Upper lobe of left lung (tissue), 6 donors: ENCODE data around the gene MICAL3. TPM values are rescaled to one million over a fixed set of nuclear protein-coding genes. Genes with fewer than 3 reads are reported as not detected.

Experiments used
- ATAC-seq, 2 donors: fragments of 200-7000 bp; cut with Tn5 transposase; one replicate each; pipeline ENCODE4 v1.9.1; 2022; ENCODE audit warnings: mild to moderate bottlenecking in 2 of 2, moderate library complexity in 2 of 2; ENCODE audit not compliant: low FRiP score in 2 of 2
- DNase-seq, 2 donors: peaks; one replicate each; pipeline ENCODE4 v3.0.0-alpha.2; 2019 to 2020
- H3K27ac ChIP-seq, 4 donors: fragments of 200-600 bp; sonication (generic); one replicate each; pipeline ENCODE4 v1.5.1; 2016 to 2019
- H3K27me3 ChIP-seq, 4 donors: fragments of 200-600 bp; sonication (generic); one replicate each; pipeline ENCODE4 v1.5.1; 2017 to 2019
- H3K36me3 ChIP-seq, 4 donors: fragments of 200-600 bp; sonication (generic); one replicate each; pipeline ENCODE4 v1.5.1; 2016 to 2019
- H3K4me1 ChIP-seq, 4 donors: fragments of 200-600 bp; sonication (generic); one replicate each; pipeline ENCODE4 v1.5.1; 2018 to 2019
- H3K4me3 ChIP-seq, 4 donors: fragments of 200-600 bp; sonication (generic); one replicate each; pipeline ENCODE4 v1.5.1; 2017 to 2019; ENCODE audit warnings: mild to moderate bottlenecking in 2 of 4, moderate library complexity in 1 of 4
- H3K9me3 ChIP-seq, 4 donors: fragments of 200-600 bp; sonication (generic); one replicate each; pipeline ENCODE4 v1.5.1; 2018 to 2019
- EP300 ChIP-seq, 4 donors: sonication (generic); formaldehyde crosslinking; IDR thresholded peaks; one replicate each; pipeline ENCODE4 v1.5.1; 2017; ENCODE audit warnings: antibody characterized with exemption in 4 of 4, control low read depth in 2 of 4
- POLR2A ChIP-seq, 4 donors: fragments of 450-650 bp; IDR thresholded peaks; one replicate each; pipeline ENCODE4 v1.5.1; 2016 to 2017; ENCODE audit warnings: antibody characterized with exemption in 4 of 4, mild to moderate bottlenecking in 2 of 4
- POLR2AphosphoS5 ChIP-seq, 2 donors: sonication (generic); formaldehyde crosslinking; IDR thresholded peaks; one replicate each; pipeline ENCODE4 v1.5.1; 2017; ENCODE audit warnings: antibody characterized with exemption in 2 of 2
- WGBS, 2 donors: methylation state at CpG; one replicate each; pipeline ENCODE4 v1.1.5; 2017 to 2018; 5-methylcytosine and 5-hydroxymethylcytosine counted together
- total RNA-seq, 6 donors: library from RNA; depleted of rRNA in 4 of 6; stranded (reverse); fragments of >200 nt in 4 of 6; gene quantifications; one replicate each; pipeline versions ENCODE4 v1.1.0 to v1.2.1, GENCODE V29; 2016 to 2021
- TF ChIP-seq, protein P1 (sequence below), 6 experiments: fragments of 450-650 bp in 4 of 6; fragments of 200-600 bp in 2 of 6; sonication (generic) in 2 of 6; IDR thresholded peaks; one replicate each; pipeline ENCODE4 v1.5.1; 2016 to 2019; ENCODE audit warnings: antibody characterized with exemption in 6 of 6
- donor health status: DM: no; HTN: no; CAD: no; lungs with moderate emphysema.
- donor health status: DM: no; HTN: yes; CAD: no; lungs with severe emphysema.

MICAL3 gene
- total RNA-seq, 6 donors from 2014 or later, result 6.4 to 39.8 (median 23.4) TPM

DNA sequence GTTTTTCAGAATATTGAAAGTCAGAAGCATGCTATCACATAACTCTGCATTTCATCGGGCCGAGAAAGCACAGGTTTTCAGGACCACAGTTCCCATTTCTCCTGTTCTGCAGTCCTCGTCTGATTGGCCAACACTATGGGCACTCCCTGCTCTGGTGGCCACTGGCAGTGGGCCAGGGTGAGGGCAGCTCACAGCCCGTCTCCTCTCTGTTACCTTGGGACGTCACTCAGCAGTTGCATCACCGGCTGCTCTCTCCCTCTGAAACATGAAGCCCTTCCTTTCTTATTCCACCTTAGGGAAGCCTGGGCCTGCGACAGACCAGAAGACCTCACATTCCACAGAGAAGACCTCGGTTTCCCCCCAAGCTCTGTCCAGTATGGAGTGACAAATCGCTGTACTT is 11.4 kb upstream of the MICAL3 start:
- ATAC-seq (no peak), DNase-seq (peak in 1 of 2 donors; percentile 34)
- Histone ChIP-seq H3K27ac (no peak overlapping the region), H3K4me3 (no peak overlapping the region), H3K9me3 (no peaks in the 10 kb centered on the region), H3K4me1 (peaks cover 0 to 4% (median 0%) of the 10 kb centered on the region in 4 donors), H3K27me3 (no peaks in the 10 kb centered on the region), H3K36me3 (no peaks in the 10 kb centered on the region)
- WGBS, 2 donors, result 55 to 57% methylated on average over 9 of the region's 9 CpGs
- TF ChIP-seq EP300 (IDR thresholded peaks at IDR 0.05) (no peak), POLR2AphosphoS5 (IDR thresholded peaks at IDR 0.05) (no peak), POLR2A (IDR thresholded peaks at IDR 0.05) (no peak)
- TF ChIP-seq, protein P1, sequence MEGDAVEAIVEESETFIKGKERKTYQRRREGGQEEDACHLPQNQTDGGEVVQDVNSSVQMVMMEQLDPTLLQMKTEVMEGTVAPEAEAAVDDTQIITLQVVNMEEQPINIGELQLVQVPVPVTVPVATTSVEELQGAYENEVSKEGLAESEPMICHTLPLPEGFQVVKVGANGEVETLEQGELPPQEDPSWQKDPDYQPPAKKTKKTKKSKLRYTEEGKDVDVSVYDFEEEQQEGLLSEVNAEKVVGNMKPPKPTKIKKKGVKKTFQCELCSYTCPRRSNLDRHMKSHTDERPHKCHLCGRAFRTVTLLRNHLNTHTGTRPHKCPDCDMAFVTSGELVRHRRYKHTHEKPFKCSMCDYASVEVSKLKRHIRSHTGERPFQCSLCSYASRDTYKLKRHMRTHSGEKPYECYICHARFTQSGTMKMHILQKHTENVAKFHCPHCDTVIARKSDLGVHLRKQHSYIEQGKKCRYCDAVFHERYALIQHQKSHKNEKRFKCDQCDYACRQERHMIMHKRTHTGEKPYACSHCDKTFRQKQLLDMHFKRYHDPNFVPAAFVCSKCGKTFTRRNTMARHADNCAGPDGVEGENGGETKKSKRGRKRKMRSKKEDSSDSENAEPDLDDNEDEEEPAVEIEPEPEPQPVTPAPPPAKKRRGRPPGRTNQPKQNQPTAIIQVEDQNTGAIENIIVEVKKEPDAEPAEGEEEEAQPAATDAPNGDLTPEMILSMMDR (IDR thresholded peaks at IDR 0.05), result no peak

DNA sequence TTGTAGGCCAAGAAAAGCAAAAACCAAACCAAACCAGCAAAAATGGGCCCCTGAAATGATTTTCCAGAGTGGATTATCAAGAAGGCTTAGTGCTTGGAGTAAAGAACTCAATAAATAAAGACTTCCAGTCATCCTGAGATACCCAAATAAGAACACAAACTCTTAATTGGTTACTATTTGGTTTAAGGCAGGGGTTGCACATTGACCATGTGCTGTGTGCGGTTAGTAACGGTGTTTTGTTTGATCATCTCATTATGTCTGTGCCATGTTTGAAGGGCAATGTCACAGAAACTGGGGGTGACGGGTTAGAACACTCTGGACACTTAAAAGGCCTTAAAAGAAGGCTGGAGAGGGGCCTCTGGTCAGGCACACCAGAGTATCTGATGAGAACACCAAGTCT is 9.7 kb upstream of the MICAL3 start:
- no peak for ATAC-seq
- H3K9me3 ChIP-seq, result no peaks in the 10 kb centered on the region
- H3K4me3 ChIP-seq, result no peak overlapping the region
- no peak overlapping the region for H3K27ac ChIP-seq
- 93 to 96% methylated on average over 3 of the region's 3 CpGs for WGBS, 2 donors
- H3K36me3 ChIP-seq, result no peaks in the 10 kb centered on the region
- no peak for DNase-seq
- TF ChIP-seq POLR2AphosphoS5 (IDR thresholded peaks at IDR 0.05), result no peak
- TF ChIP-seq, protein P1 (IDR thresholded peaks at IDR 0.05), result no peak
- no peak for TF ChIP-seq POLR2A (IDR thresholded peaks at IDR 0.05)
- TF ChIP-seq EP300 (IDR thresholded peaks at IDR 0.05), result no peak
- H3K27me3 ChIP-seq, result no peaks in the 10 kb centered on the region
- peaks cover 0 to 4% (median 0%) of the 10 kb centered on the region in 4 donors for H3K4me1 ChIP-seq

DNA sequence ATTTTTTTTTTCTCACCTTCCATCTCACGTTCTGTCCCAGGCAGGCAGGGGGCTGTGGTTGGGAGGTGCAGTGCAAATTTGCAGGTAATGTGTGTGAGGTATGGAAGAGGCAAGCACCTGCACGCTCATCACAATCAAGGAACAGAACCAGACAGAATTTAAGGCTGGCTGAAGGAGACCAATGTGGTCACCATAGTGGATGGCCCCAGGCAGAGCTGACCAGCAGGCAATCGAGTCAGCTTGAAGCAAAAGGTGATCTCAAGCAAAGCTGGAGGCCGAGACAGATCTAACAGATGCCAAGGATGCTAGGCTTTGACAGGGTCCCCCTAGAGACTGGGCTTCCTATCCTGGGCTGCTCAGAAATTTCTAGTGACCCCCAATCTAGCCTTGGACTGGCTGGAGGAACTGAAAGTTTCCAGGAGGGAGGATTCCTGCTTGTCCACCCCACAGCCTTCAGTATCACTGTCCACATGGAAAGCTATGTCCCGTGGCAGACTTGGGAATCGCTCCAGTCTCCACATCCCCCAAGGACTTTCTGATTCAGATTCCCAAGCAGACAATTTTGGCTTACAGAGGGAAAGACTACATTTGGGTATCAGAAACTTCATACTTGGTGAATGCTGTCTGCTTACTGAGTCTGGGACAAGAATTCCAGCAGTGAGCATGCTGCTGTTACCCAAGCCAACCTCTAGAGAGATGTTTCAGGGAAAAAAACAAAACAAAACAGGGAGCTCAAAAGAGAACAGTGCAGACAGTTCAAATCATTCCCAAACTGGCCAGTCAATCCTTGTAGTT is 9.0 kb upstream of the MICAL3 start:
- Histone ChIP-seq H3K9me3 (no peaks in the 10 kb centered on the region), H3K4me3 (no peak overlapping the region), H3K27ac (no peak overlapping the region), H3K36me3 (no peaks in the 10 kb centered on the region), H3K4me1 (peaks cover 0 to 4% (median 0%) of the 10 kb centered on the region in 4 donors), H3K27me3 (no peaks in the 10 kb centered on the region)
- DNase-seq, result no peak
- WGBS, 2 donors, result 90 to 97% methylated on average over 6 of the region's 6 CpGs
- no peak for ATAC-seq
- TF ChIP-seq EP300 (IDR thresholded peaks at IDR 0.05) (no peak), POLR2AphosphoS5 (IDR thresholded peaks at IDR 0.05) (no peak), POLR2A (IDR thresholded peaks at IDR 0.05) (no peak)
- TF ChIP-seq, protein P1 (IDR thresholded peaks at IDR 0.05), result no peak

DNA sequence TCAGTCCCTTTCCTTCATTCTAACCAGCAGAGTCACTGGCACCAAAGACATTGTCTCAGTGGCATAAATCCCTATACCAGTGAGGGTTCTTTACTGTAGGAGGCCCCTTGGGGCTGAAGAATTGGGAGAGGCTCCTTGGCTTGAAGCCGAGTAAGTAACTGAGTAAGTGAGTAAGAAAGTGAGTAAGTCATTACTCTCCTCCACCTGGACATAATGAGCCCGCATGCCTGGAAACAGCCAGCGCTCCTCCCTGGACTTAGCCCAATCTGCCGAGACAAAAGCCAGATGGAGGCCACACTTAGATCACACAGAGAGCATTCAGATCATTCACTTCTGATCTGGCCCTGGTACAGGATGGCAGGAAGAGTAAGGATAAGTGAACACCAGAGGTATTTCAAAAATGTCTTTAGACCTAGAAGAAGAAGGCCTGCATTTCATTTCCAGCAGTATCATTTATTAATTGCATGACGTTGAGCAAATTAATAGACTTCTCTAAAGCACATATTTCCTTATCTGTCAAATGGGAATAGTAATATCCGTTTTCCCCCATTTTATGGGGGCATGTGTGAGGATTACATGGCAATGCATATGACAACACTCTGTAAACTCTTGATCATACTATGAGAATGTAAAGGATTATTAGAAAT is 8.2 kb upstream of the MICAL3 start:
- Histone ChIP-seq H3K4me1 (peaks cover 0 to 4% (median 0%) of the 10 kb centered on the region in 4 donors), H3K27ac (no peak overlapping the region), H3K9me3 (no peaks in the 10 kb centered on the region), H3K27me3 (no peaks in the 10 kb centered on the region), H3K4me3 (no peak overlapping the region), H3K36me3 (no peaks in the 10 kb centered on the region)
- 85 to 87% methylated on average over 6 of the region's 6 CpGs for WGBS, 2 donors
- DNase-seq (no peak), ATAC-seq (peak in 1 of 2 donors; percentile 51)
- TF ChIP-seq POLR2A (IDR thresholded peaks at IDR 0.05) (no peak), EP300 (IDR thresholded peaks at IDR 0.05) (no peak)
- TF ChIP-seq, protein P1 (IDR thresholded peaks at IDR 0.05), result no peak
